Suprapubic skin (tissue), 4 donors: ENCODE measurements around the gene LAP3.

Source experiments
- EP300 ChIP-seq: sonication (generic); formaldehyde crosslinking; IDR thresholded peaks from one replicate; pipeline ENCODE4 v1.6.1; 2017; ENCODE audit warnings: antibody characterized with exemption
- POLR2A ChIP-seq, 2 donors: fragments of 450-650 bp; IDR thresholded peaks; one replicate each; pipeline ENCODE4 v1.6.1; 2017; ENCODE audit warnings: antibody characterized with exemption in 2 of 2, mild to moderate bottlenecking in 2 of 2, moderate library complexity in 2 of 2
- POLR2AphosphoS5 ChIP-seq, 3 donors: sonication (generic); formaldehyde crosslinking; IDR thresholded peaks; one replicate each; pipeline ENCODE4 v1.6.1; 2017; ENCODE audit warnings: antibody characterized with exemption in 3 of 3
- TF ChIP-seq, protein P1 (sequence below), 2 donors: fragments of 200-600 bp in 1 of 2; fragments of 450-650 bp in 1 of 2; sonication (generic) in 1 of 2; IDR thresholded peaks; one replicate each; pipeline ENCODE4 v1.5.1; 2016 to 2019; ENCODE audit warnings: antibody characterized with exemption in 2 of 2, mild to moderate bottlenecking in 1 of 2, moderate library complexity in 1 of 2

DNA sequence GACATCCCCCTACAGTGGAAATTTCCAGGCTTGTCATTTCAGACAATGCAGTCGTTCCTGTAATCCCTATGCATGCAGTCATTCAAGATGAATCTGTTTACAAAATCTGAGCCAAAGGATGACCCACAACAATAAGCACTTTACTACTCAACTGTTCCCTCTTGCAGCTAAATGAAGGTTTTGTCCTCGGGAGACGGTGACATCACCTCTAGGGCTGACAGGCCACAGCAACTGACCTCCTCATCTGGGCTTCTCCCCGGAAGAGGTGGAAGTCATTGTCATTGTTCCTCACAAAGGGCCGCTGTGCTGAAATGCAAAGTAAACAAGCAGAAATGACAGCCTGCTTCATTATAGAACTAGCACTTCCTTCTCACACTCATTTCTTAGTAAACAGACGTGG is 32.8 kb upstream of the LAP3 start:
- TF ChIP-seq, protein P1, sequence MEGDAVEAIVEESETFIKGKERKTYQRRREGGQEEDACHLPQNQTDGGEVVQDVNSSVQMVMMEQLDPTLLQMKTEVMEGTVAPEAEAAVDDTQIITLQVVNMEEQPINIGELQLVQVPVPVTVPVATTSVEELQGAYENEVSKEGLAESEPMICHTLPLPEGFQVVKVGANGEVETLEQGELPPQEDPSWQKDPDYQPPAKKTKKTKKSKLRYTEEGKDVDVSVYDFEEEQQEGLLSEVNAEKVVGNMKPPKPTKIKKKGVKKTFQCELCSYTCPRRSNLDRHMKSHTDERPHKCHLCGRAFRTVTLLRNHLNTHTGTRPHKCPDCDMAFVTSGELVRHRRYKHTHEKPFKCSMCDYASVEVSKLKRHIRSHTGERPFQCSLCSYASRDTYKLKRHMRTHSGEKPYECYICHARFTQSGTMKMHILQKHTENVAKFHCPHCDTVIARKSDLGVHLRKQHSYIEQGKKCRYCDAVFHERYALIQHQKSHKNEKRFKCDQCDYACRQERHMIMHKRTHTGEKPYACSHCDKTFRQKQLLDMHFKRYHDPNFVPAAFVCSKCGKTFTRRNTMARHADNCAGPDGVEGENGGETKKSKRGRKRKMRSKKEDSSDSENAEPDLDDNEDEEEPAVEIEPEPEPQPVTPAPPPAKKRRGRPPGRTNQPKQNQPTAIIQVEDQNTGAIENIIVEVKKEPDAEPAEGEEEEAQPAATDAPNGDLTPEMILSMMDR (IDR thresholded peaks at IDR 0.05): no peak
- TF ChIP-seq POLR2A (IDR thresholded peaks at IDR 0.05) (no peak), POLR2AphosphoS5 (IDR thresholded peaks at IDR 0.05) (no peak), EP300 (no peak)
